Measurements from ENCODE around the gene CALM3. TPM values are rescaled to one million over a fixed set of nuclear protein-coding genes. Genes with fewer than 3 reads are reported as not detected.

The CALM3 gene
- total RNA-seq, 3 donors from 2014 or later (not counting 1 experiment from before 2014, with no cell fraction given): 218 to 272 (median 235) TPM

DNA sequence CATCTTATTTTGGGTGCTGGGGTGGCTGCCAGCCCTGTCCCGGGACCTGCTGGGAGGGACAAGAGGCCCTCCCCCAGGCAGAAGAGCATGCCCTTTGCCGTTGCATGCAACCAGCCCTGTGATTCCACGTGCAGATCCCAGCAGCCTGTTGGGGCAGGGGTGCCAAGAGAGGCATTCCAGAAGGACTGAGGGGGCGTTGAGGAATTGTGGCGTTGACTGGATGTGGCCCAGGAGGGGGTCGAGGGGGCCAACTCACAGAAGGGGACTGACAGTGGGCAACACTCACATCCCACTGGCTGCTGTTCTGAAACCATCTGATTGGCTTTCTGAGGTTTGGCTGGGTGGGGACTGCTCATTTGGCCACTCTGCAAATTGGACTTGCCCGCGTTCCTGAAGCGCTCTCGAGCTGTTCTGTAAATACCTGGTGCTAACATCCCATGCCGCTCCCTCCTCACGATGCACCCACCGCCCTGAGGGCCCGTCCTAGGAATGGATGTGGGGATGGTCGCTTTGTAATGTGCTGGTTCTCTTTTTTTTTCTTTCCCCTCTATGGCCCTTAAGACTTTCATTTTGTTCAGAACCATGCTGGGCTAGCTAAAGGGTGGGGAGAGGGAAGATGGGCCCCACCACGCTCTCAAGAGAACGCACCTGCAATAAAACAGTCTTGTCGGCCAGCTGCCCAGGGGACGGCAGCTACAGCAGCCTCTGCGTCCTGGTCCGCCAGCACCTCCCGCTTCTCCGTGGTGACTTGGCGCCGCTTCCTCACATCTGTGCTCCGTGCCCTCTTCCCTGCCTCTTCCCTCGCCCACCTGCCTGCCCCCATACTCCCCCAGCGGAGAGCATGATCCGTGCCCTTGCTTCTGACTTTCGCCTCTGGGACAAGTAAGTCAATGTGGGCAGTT is 8.6 kb downstream of the CALM3 start:
- ATAC-seq (no peak), DNase-seq (peak in 1 of 2 donors; percentile 7)
- Mint-ChIP-seq H3K36me3 (peaks cover 22% of the 10 kb centered on the region), H3K4me3 (no peak overlapping the region), H3K27me3 (ENCODE audit: low read depth in 2 of 2) (peaks cover 0 to 2% of the 10 kb centered on the region in 2 donors), H3K4me1 (peaks cover 32 to 37% of the 10 kb centered on the region in 2 donors), H3K9me3 (no peaks in the 10 kb centered on the region), H3K27ac (peak overlapping the region in 1 of 2 donors; percentile 47)
- Histone ChIP-seq H3K36me3 (ENCODE audit: control insufficient read depth, insufficient read depth, low read length) (peaks cover 45% of the 10 kb centered on the region), H3K4me1 (ENCODE audit: control insufficient read depth, insufficient read depth, low read length) (peaks cover 30% of the 10 kb centered on the region), H3K4me3 (ENCODE audit: low read length) (no peak overlapping the region), H3K27me3 (ENCODE audit: control insufficient read depth, insufficient read depth, low read length) (no peaks in the 10 kb centered on the region), H3K9me3 (ENCODE audit: control insufficient read depth, insufficient read depth, low read length) (no peaks in the 10 kb centered on the region), H3K27ac (ENCODE audit: low read length) (no peak overlapping the region)
- 94% methylated on average over 25 of the region's 30 CpGs for WGBS (ENCODE audit: insufficient coverage)
- intact Hi-C loops (cut with micrococcal nuclease): no loop called here
- no peak for TF ChIP-seq CTCF (IDR thresholded peaks at IDR 0.05)

GRCh38 chr19:46610413-46610775 is 9.3 kb downstream of the CALM3 start:
- no peak overlapping the region for H3K4me3 Mint-ChIP-seq
- no peaks in the 10 kb centered on the region for H3K27me3 ChIP-seq (ENCODE audit: control insufficient read depth, insufficient read depth, low read length)
- peaks cover 22% of the 10 kb centered on the region for H3K36me3 Mint-ChIP-seq
- H3K27ac Mint-ChIP-seq: peak overlapping the region in 1 of 2 donors; percentile 78
- 80% methylated on average over 3 of the region's 5 CpGs for WGBS (ENCODE audit: insufficient coverage)
- H3K4me1 ChIP-seq (ENCODE audit: control insufficient read depth, insufficient read depth, low read length): peaks cover 30% of the 10 kb centered on the region
- H3K36me3 ChIP-seq (ENCODE audit: control insufficient read depth, insufficient read depth, low read length): peaks cover 43% of the 10 kb centered on the region
- no peak for ATAC-seq
- H3K9me3 Mint-ChIP-seq: no peaks in the 10 kb centered on the region
- intact Hi-C loops (cut with micrococcal nuclease): no loop called here
- H3K27ac ChIP-seq (ENCODE audit: low read length): no peak overlapping the region
- peaks cover 32 to 37% of the 10 kb centered on the region in 2 donors for H3K4me1 Mint-ChIP-seq
- peaks cover 0 to 2% of the 10 kb centered on the region in 2 donors for H3K27me3 Mint-ChIP-seq (ENCODE audit: low read depth in 2 of 2)
- TF ChIP-seq CTCF (IDR thresholded peaks at IDR 0.05): no peak
- no peak overlapping the region for H3K4me3 ChIP-seq (ENCODE audit: low read length)
- no peaks in the 10 kb centered on the region for H3K9me3 ChIP-seq (ENCODE audit: control insufficient read depth, insufficient read depth, low read length)
- DNase-seq: no peak

DNA sequence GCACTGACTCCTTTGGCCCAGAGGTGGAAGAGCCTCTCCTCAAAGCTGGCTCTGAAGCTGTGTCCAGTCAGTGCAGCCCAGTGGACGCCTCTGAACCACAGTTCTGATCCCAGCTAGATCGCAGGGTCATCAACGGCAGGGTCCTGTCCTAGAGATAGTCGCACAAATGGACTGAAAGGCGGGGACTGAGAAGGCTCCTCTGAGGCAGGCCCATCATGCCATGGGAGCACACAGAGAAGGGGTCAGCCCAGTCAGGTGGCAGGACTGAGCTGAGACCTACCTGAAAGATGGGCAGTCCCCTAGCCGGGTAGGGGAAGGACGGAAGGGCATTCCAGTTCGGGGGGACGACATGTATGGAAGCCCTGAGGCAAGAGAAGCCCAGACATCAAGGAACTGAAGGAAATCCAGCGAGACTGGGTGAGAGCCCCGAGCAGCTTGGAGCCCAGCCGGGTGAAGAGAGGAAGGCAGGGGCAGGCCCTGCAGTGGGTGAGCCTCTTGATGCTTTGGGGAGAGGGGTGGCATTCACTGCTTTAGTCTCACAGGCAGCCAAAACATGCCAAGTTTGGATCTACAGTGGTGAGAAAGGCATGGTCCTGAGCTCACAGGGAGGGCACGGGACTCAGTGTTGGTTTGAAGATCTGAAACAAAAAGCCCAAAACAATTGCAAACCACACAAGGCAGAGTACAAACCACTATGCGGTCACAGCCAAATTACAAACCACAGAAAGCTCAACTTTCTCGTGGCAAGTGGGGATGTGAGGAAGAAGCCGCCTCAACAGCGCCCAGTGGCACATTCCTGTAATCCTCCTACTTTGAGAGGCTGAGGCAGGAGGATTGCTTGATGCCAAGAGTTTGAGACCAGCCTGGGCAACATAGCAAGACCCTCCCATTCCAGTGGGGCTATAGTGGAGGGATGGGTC is 10.0 kb downstream of the CALM3 start:
- H3K4me3 ChIP-seq (ENCODE audit: low read length): no peak overlapping the region
- H3K36me3 Mint-ChIP-seq: peaks cover 20% of the 10 kb centered on the region
- TF ChIP-seq CTCF (IDR thresholded peaks at IDR 0.05): no peak
- peak overlapping the region; percentile 61 for H3K27ac ChIP-seq (ENCODE audit: low read length)
- no peaks in the 10 kb centered on the region for H3K9me3 Mint-ChIP-seq
- WGBS (ENCODE audit: insufficient coverage): 65% methylated on average over 13 of the region's 17 CpGs
- H3K9me3 ChIP-seq (ENCODE audit: control insufficient read depth, insufficient read depth, low read length): no peaks in the 10 kb centered on the region
- peak in 1 of 2 donors; percentile 74 for DNase-seq
- H3K36me3 ChIP-seq (ENCODE audit: control insufficient read depth, insufficient read depth, low read length): peaks cover 36% of the 10 kb centered on the region
- peaks cover 0 to 6% of the 10 kb centered on the region in 2 donors for H3K27me3 Mint-ChIP-seq (ENCODE audit: low read depth in 2 of 2)
- peak overlapping the region; percentile 61 to 78 for H3K27ac Mint-ChIP-seq
- no peaks in the 10 kb centered on the region for H3K27me3 ChIP-seq (ENCODE audit: control insufficient read depth, insufficient read depth, low read length)
- intact Hi-C loops (cut with micrococcal nuclease): no loop called here
- peaks cover 32 to 36% of the 10 kb centered on the region in 2 donors for H3K4me1 Mint-ChIP-seq
- H3K4me3 Mint-ChIP-seq: peak overlapping the region; percentile 17
- peak in 2 of 3 donors; percentile 10 to 25 for ATAC-seq
- peaks cover 30% of the 10 kb centered on the region for H3K4me1 ChIP-seq (ENCODE audit: control insufficient read depth, insufficient read depth, low read length)

Measured in natural killer cell (primary cell).